ENCODE measurements around the gene DRC3.

The DRC3 gene

GRCh38 chr17:18020971-18021370 lies 48.3 kb downstream of the DRC3 start:
- H3K4me3 ChIP-seq (ENCODE audit: low read depth in 1 of 2, low read length in 1 of 2) = no peak overlapping the region
- no peak overlapping the region for H3K27ac ChIP-seq
- TF ChIP-seq CTCF (IDR thresholded peaks at IDR 0.05) = no peak
- H3K27me3 ChIP-seq = no peaks in the 10 kb centered on the region
- H3K36me3 ChIP-seq = peaks cover 70% of the 10 kb centered on the region
- no peaks in the 10 kb centered on the region for H3K9me3 ChIP-seq
- peaks cover 7 to 11% of the 10 kb centered on the region in 2 experiments for H3K4me1 ChIP-seq (ENCODE audit: control insufficient read depth in 1 of 2, insufficient read depth in 1 of 2, low read depth in 1 of 2, low read length in 1 of 2)

- no peak overlapping the region for H3K27ac ChIP-seq
- no peak for TF ChIP-seq CTCF (IDR thresholded peaks at IDR 0.05)
- H3K4me3 ChIP-seq (ENCODE audit: low read depth in 1 of 2, low read length in 1 of 2) = no peak overlapping the region
- no peaks in the 10 kb centered on the region for H3K9me3 ChIP-seq
- no peaks in the 10 kb centered on the region for H3K27me3 ChIP-seq
- H3K4me1 ChIP-seq (ENCODE audit: control insufficient read depth in 1 of 2, insufficient read depth in 1 of 2, low read depth in 1 of 2, low read length in 1 of 2) = peaks cover 8 to 15% of the 10 kb centered on the region in 2 experiments
- peaks cover 69% of the 10 kb centered on the region for H3K36me3 ChIP-seq
These were observed 48.7 kb downstream of the DRC3 start for GRCh38 chr17:18021372-18021771.

- H3K9me3 ChIP-seq = no peaks in the 10 kb centered on the region
- no peaks in the 10 kb centered on the region for H3K27me3 ChIP-seq
- H3K4me1 ChIP-seq (ENCODE audit: control insufficient read depth in 1 of 2, insufficient read depth in 1 of 2, low read depth in 1 of 2, low read length in 1 of 2) = peaks cover 8 to 15% of the 10 kb centered on the region in 2 experiments
- H3K27ac ChIP-seq = peak overlapping the region; percentile 33
- H3K4me3 ChIP-seq (ENCODE audit: low read depth in 1 of 2, low read length in 1 of 2) = no peak overlapping the region
- peaks cover 49% of the 10 kb centered on the region for H3K36me3 ChIP-seq
- TF ChIP-seq CTCF (IDR thresholded peaks at IDR 0.05) = no peak
These were observed 52.7 kb downstream of the DRC3 start for GRCh38 chr17:18025241-18025944.

- Histone ChIP-seq H3K27ac (peak overlapping the region; percentile 33), H3K27me3 (no peaks in the 10 kb centered on the region), H3K9me3 (no peaks in the 10 kb centered on the region), H3K4me3 (ENCODE audit: low read depth in 1 of 2, low read length in 1 of 2) (no peak overlapping the region), H3K36me3 (peaks cover 41% of the 10 kb centered on the region), H3K4me1 (ENCODE audit: control insufficient read depth in 1 of 2, insufficient read depth in 1 of 2, low read depth in 1 of 2, low read length in 1 of 2) (peaks cover 8 to 15% of the 10 kb centered on the region in 2 experiments)
- no peak for TF ChIP-seq CTCF (IDR thresholded peaks at IDR 0.05)
These were observed 53.5 kb downstream of the DRC3 start for GRCh38 chr17:18025945-18026776.

GRCh38 chr17:18027280-18027679 lies 54.6 kb downstream of the DRC3 start:
- Histone ChIP-seq H3K9me3 (no peaks in the 10 kb centered on the region), H3K27me3 (no peaks in the 10 kb centered on the region), H3K27ac (no peak overlapping the region), H3K4me3 (ENCODE audit: low read depth in 1 of 2, low read length in 1 of 2) (no peak overlapping the region), H3K36me3 (peaks cover 30% of the 10 kb centered on the region), H3K4me1 (ENCODE audit: control insufficient read depth in 1 of 2, insufficient read depth in 1 of 2, low read depth in 1 of 2, low read length in 1 of 2) (peaks cover 8 to 15% of the 10 kb centered on the region in 2 experiments)
- TF ChIP-seq CTCF (IDR thresholded peaks at IDR 0.05) = no peak
